Left lobe of liver (tissue), 2 donors: ENCODE measurements around the gene ZRANB1. TPM values are rescaled to one million over a fixed set of nuclear protein-coding genes. Genes with fewer than 3 reads are reported as not detected.

Experiments
- ATAC-seq: fragments of 200-7000 bp; cut with Tn5 transposase; one replicate; pipeline ENCODE4 v1.9.1; 2020; ENCODE audit warnings: mild to moderate bottlenecking, moderate library complexity
- DNase-seq: peaks from one replicate; pipeline ENCODE4 v3.0.0-alpha.2; 2020; ENCODE audit warnings: low spot score
- total RNA-seq: library from RNA; stranded (reverse); gene quantifications from one replicate; pipeline ENCODE4 v1.2.1, GENCODE V29; 2021
- donor health status: DM: no; HTN: no; CAD: no; lungs with moderate emphysema.
- donor health status: DM: no; HTN: yes; CAD: no.

Gene ZRANB1
- total RNA-seq, 1 donor from 2014 or later = 11.6 TPM

- DNase-seq = no peak
- no peak for ATAC-seq
These were observed 51.4 kb downstream of the ZRANB1 start for GRCh38 chr10:124993345-124993708.

- DNase-seq = peak; percentile 43
- no peak for ATAC-seq
These were observed 52.0 kb downstream of the ZRANB1 start for GRCh38 chr10:124993736-124994451.

GRCh38 chr10:124994573-124995473 lies 52.9 kb downstream of the ZRANB1 start:
- ATAC-seq (no peak), DNase-seq (peak; percentile 48)

- DNase-seq (peak; percentile 33), ATAC-seq (no peak)
These were observed 53.7 kb downstream of the ZRANB1 start for GRCh38 chr10:124995605-124996004.

- DNase-seq (peak; percentile 44), ATAC-seq (no peak)
These were observed 54.4 kb downstream of the ZRANB1 start for GRCh38 chr10:124996127-124996853.

GRCh38 chr10:124996854-124997215 lies 54.9 kb downstream of the ZRANB1 start:
- DNase-seq (peak; percentile 36), ATAC-seq (no peak)

- DNase-seq (peak; percentile 38), ATAC-seq (no peak)
These were observed 55.4 kb downstream of the ZRANB1 start for GRCh38 chr10:124997306-124997705.

GRCh38 chr10:124997771-124998623 lies 56.1 kb downstream of the ZRANB1 start:
- DNase-seq (peak; percentile 44), ATAC-seq (no peak)

GRCh38 chr10:124998624-124999291 lies 56.8 kb downstream of the ZRANB1 start:
- peak; percentile 41 for DNase-seq
- no peak for ATAC-seq

- DNase-seq (peak; percentile 39), ATAC-seq (no peak)
These were observed 57.8 kb downstream of the ZRANB1 start for GRCh38 chr10:124999433-125000365.

GRCh38 chr10:125000366-125001312 lies 58.7 kb downstream of the ZRANB1 start:
- no peak for DNase-seq

GRCh38 chr10:125001313-125002046 lies 59.6 kb downstream of the ZRANB1 start:
- no peak for DNase-seq
- no peak for ATAC-seq

More at GRCh38 chr10:125000366-125001312, 58.7 kb downstream of the ZRANB1 start:
- peak; percentile 36 for ATAC-seq

GRCh38 chr10:125002047-125002422 lies 60.1 kb downstream of the ZRANB1 start:
- DNase-seq = no peak
- ATAC-seq = no peak

- DNase-seq (no peak), ATAC-seq (no peak)
These were observed 60.7 kb downstream of the ZRANB1 start for GRCh38 chr10:125002423-125003145.

GRCh38 chr10:125003146-125003900 lies 61.4 kb downstream of the ZRANB1 start:
- ATAC-seq (no peak), DNase-seq (no peak)
